ENCODE results near the gene CHRM5.

Gene CHRM5

DNA sequence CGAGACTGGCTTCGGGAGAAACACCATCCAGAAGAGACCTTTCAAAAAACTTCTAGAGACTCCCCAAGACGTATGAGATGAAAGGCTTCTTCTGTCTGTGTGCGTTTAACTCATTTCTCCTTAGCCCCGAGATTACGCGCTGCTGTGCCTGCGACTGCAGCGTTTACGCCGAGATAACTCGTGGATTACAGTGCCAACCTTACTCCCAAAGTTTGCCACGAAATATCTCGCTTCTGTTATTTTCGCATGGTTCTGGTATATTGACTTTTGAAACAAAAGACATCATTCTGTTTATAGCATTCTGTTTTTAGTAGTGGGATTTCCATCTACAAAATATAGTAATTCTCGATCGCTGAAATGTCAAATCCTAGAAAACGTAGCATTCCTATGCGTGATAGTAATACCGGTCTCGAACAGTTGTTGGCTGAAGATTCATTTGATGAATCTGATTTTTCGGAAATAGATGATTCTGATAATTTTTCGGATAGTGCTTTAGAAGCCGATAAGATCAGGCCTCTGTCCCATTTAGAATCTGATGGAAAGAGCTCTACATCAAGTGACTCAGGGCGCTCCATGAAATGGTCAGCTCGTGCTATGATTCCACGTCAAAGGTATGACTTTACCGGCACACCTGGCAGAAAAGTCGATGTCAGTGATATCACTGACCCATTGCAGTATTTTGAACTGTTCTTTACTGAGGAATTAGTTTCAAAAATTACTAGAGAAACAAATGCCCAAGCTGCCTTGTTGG lies 134.1 kb downstream of the CHRM5 start:
- no peak for FAIRE-seq

GRCh38 chr15:34106423-34106822 lies 138.1 kb downstream of the CHRM5 start:
- FAIRE-seq: no peak

GRCh38 chr15:34107315-34107714 lies 139.0 kb downstream of the CHRM5 start:
- no peak for FAIRE-seq

- FAIRE-seq: peak; percentile 91
Measured at GRCh38 chr15:34109797-34110663, 141.7 kb downstream of the CHRM5 start.

GRCh38 chr15:34111488-34111887 lies 143.2 kb downstream of the CHRM5 start:
- FAIRE-seq: no peak

GRCh38 chr15:34114215-34114614 lies 145.9 kb downstream of the CHRM5 start:
- FAIRE-seq: no peak

GRCh38 chr15:34114739-34115138 lies 146.4 kb downstream of the CHRM5 start:
- FAIRE-seq: no peak

DNA sequence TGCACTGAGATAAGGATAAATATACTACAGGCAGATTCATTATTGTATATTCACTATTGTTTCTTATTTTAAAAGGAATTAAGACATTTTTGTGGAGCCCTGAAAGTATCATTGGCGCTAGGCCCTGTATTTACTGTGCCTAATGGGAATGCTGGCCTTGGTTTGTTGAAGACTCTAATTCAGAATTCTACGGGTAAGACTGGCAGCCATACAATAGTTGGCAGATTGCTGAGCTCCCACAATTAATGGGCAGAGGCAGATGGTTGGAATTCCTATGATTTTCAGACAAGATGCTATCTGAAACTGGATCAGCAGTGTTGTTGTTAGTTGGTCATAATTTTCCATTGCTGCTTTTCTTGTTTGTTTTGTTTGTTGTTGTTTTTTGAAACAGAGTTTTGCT lies 148.3 kb downstream of the CHRM5 start:
- no peak for FAIRE-seq
